H9 (cell line): ENCODE measurements around the gene RHOC. TPM values are rescaled to one million over a fixed set of nuclear protein-coding genes. Genes with fewer than 3 reads are reported as not detected.

ENCODE experiments used
- DNase-seq: peaks from one replicate; pipeline ENCODE4 v3.0.0-alpha.2; 2017
- H2AFZ ChIP-seq: one replicate; pipeline ENCODE4 v1.6.1; 2013; ENCODE audit warnings: mild to moderate bottlenecking, low read length, control low read depth, moderate library complexity
- H2AK5ac ChIP-seq: 2 replicates; pipeline ENCODE4 v1.6.1; 2013; ENCODE audit warnings: low read length, control low read depth, mixed read lengths; ENCODE audit not compliant: insufficient read length
- H2BK120ac ChIP-seq: one replicate; pipeline ENCODE4 v1.6.1; 2013; ENCODE audit warnings: low read depth, mild to moderate bottlenecking, low read length, control low read depth, inconsistent platforms; ENCODE audit not compliant: poor library complexity, severe bottlenecking
- H2BK12ac ChIP-seq: 2 replicates; pipeline ENCODE4 v1.6.1; 2013; ENCODE audit warnings: low read length, control low read depth, mixed read lengths, low read depth; ENCODE audit not compliant: insufficient read length
- H2BK15ac ChIP-seq: 2 replicates; pipeline ENCODE4 v1.6.1; 2013; ENCODE audit warnings: low read depth, low read length, control low read depth
- H2BK20ac ChIP-seq: one replicate; pipeline ENCODE4 v1.6.1; 2013; ENCODE audit warnings: low read depth, mild to moderate bottlenecking, low read length, control low read depth, inconsistent platforms; ENCODE audit not compliant: poor library complexity, severe bottlenecking
- H2BK5ac ChIP-seq: 2 replicates; pipeline ENCODE4 v1.6.1; 2013; ENCODE audit warnings: low read length, control low read depth, mixed read lengths; ENCODE audit not compliant: insufficient read length
- H3K14ac ChIP-seq: 2 replicates; pipeline ENCODE4 v1.6.1; 2013; ENCODE audit warnings: low read length, control low read depth; ENCODE audit not compliant: insufficient read depth
- H3K18ac ChIP-seq: 2 replicates; pipeline ENCODE4 v1.6.1; 2013; ENCODE audit warnings: low read depth, mild to moderate bottlenecking, mixed read lengths, low read length, control low read depth; ENCODE audit not compliant: insufficient read length
- H3K23ac ChIP-seq: 2 replicates; pipeline ENCODE4 v1.6.1; 2013; ENCODE audit warnings: low read length, control low read depth, mixed read lengths, low read depth; ENCODE audit not compliant: insufficient read length
- H3K23me2 ChIP-seq: 2 replicates; pipeline ENCODE4 v1.6.1; 2013; ENCODE audit warnings: low read depth, mild to moderate bottlenecking, mixed read lengths, low read length, control low read depth; ENCODE audit not compliant: insufficient read length, poor library complexity, severe bottlenecking
- H3K27ac ChIP-seq: 2 replicates; pipeline ENCODE4 v1.5.1; 2013; ENCODE audit warnings: low read length, control low read depth, mixed read lengths, low read depth; ENCODE audit not compliant: insufficient read length
- H3K27me3 ChIP-seq: 2 replicates; pipeline ENCODE4 v1.6.1; 2013; ENCODE audit warnings: low read length, control low read depth, inconsistent platforms; ENCODE audit not compliant: insufficient read depth
- H3K4ac ChIP-seq: 2 replicates; pipeline ENCODE4 v1.6.1; 2013; ENCODE audit warnings: low read depth, mild to moderate bottlenecking, control low read depth, inconsistent platforms, low read length, moderate library complexity
- H3K4me1 ChIP-seq: 2 replicates; pipeline ENCODE4 v1.6.1; 2013; ENCODE audit warnings: low read length, control low read depth, inconsistent platforms; ENCODE audit not compliant: insufficient read depth
- H3K4me2 ChIP-seq: 2 replicates; pipeline ENCODE4 v1.6.1; 2013; ENCODE audit warnings: low read length, control low read depth, mixed read lengths; ENCODE audit not compliant: insufficient read length, insufficient read depth
- H3K56ac ChIP-seq: 2 replicates; pipeline ENCODE4 v1.6.1; 2013; ENCODE audit warnings: low read depth, mild to moderate bottlenecking, mixed read lengths, low read length, control low read depth; ENCODE audit not compliant: insufficient read length
- H3K79me1 ChIP-seq: 2 replicates; pipeline ENCODE4 v1.6.1; 2013; ENCODE audit warnings: low read depth, mild to moderate bottlenecking, moderate library complexity, low read length, control low read depth, inconsistent platforms; ENCODE audit not compliant: insufficient read depth, poor library complexity, severe bottlenecking
- H3K79me2 ChIP-seq: 2 replicates; pipeline ENCODE4 v1.6.1; 2013; ENCODE audit warnings: low read length, control low read depth, inconsistent platforms; ENCODE audit not compliant: insufficient read depth
- H3K9ac ChIP-seq: 2 replicates; pipeline ENCODE4 v1.6.1; 2013; ENCODE audit warnings: low read length, control low read depth, mixed read lengths; ENCODE audit not compliant: insufficient read length; ENCODE audit errors: extremely low read depth
- H3K9me3 ChIP-seq: one replicate; pipeline ENCODE4 v1.6.1; 2013; ENCODE audit warnings: low read depth, low read length, inconsistent platforms; ENCODE audit not compliant: control insufficient read depth
- H3T11ph ChIP-seq: one replicate; pipeline ENCODE4 v1.6.1; 2013; ENCODE audit warnings: mild to moderate bottlenecking, low read length, control low read depth, inconsistent platforms
- H4K20me1 ChIP-seq: one replicate; pipeline ENCODE4 v1.6.1; 2013; ENCODE audit not compliant: control insufficient read depth, insufficient read length, insufficient read depth
- H4K5ac ChIP-seq: 2 replicates; pipeline ENCODE4 v1.6.1; 2013; ENCODE audit warnings: low read depth, mild to moderate bottlenecking, mixed read lengths, low read length, control low read depth; ENCODE audit not compliant: insufficient read length
- H4K8ac ChIP-seq: replicated peaks from 2 replicates; pipeline ENCODE4 v1.6.1; 2013; ENCODE audit warnings: low read length, control low read depth, mixed read lengths, low read depth; ENCODE audit not compliant: insufficient read length
- H4K91ac ChIP-seq: 2 replicates; pipeline ENCODE4 v1.6.1; 2013; ENCODE audit warnings: low read depth, mild to moderate bottlenecking, moderate library complexity, mixed read lengths, low read length, control low read depth; ENCODE audit not compliant: insufficient read length
- H3K27ac Mint-ChIP-seq, 3 experiments: 2 replicates in 2 of 3; 3 replicates in 1 of 3; pipeline ENCODE4 v1.8.0; 2020 to 2021; ENCODE audit warnings: mixed read lengths in 3 of 3, mild to moderate bottlenecking in 1 of 3, moderate library complexity in 1 of 3
- H3K27me3 Mint-ChIP-seq: 2 replicates; pipeline ENCODE4 v1.8.0; 2021; ENCODE audit warnings: low read depth, mild to moderate bottlenecking, moderate library complexity, mixed read lengths
- H3K36me3 Mint-ChIP-seq, 3 experiments: 2 replicates in 2 of 3; 3 replicates in 1 of 3; pipeline ENCODE4 v1.8.0; 2020 to 2021; ENCODE audit warnings: low read depth in 3 of 3, mixed read lengths in 3 of 3; ENCODE audit not compliant: insufficient read depth in 1 of 3
- H3K4me1 Mint-ChIP-seq, 2 experiments: 2 replicates each; pipeline ENCODE4 v1.8.0; 2020; ENCODE audit warnings: mixed read lengths in 2 of 2
- H3K4me3 Mint-ChIP-seq, 2 experiments: 2 replicates in 1 of 2; 3 replicates in 1 of 2; pipeline ENCODE4 v1.8.0; 2020 to 2021; ENCODE audit warnings: mild to moderate bottlenecking in 2 of 2, mixed read lengths in 2 of 2, moderate library complexity in 1 of 2
- H3K9me3 Mint-ChIP-seq, 2 experiments: 2 replicates in 1 of 2; 3 replicates in 1 of 2; pipeline ENCODE4 v1.8.0; 2020; ENCODE audit warnings: mild to moderate bottlenecking in 2 of 2, mixed read lengths in 2 of 2, moderate library complexity in 1 of 2
- WGBS: extraction: QIAGEN DNeasy Blood & Tissue Kit; methylation state at CpG from one replicate; pipeline ENCODE4 v1.1.7; 2013; ENCODE audit warnings: missing lambda C conversion rate, low lambda C conversion rate, mixed read lengths; ENCODE audit not compliant: insufficient read length; ENCODE audit errors: extremely low coverage; 5-methylcytosine and 5-hydroxymethylcytosine counted together
- total RNA-seq: library from RNA; stranded (reverse); gene quantifications from 2 replicates; pipeline ENCODE4 v1.2.1, GENCODE V29; 2021
- TF ChIP-seq, protein P1 (sequence below): fragments of 200-600 bp; sonication (generic); conservative IDR thresholded peaks from 3 replicates; pipeline ENCODE4 v1.8.0; 2021; ENCODE audit warnings: antibody characterized with exemption, mild to moderate bottlenecking

RHOC gene
- total RNA-seq, 1 experiment from 2014 or later = 68.9 TPM

DNA sequence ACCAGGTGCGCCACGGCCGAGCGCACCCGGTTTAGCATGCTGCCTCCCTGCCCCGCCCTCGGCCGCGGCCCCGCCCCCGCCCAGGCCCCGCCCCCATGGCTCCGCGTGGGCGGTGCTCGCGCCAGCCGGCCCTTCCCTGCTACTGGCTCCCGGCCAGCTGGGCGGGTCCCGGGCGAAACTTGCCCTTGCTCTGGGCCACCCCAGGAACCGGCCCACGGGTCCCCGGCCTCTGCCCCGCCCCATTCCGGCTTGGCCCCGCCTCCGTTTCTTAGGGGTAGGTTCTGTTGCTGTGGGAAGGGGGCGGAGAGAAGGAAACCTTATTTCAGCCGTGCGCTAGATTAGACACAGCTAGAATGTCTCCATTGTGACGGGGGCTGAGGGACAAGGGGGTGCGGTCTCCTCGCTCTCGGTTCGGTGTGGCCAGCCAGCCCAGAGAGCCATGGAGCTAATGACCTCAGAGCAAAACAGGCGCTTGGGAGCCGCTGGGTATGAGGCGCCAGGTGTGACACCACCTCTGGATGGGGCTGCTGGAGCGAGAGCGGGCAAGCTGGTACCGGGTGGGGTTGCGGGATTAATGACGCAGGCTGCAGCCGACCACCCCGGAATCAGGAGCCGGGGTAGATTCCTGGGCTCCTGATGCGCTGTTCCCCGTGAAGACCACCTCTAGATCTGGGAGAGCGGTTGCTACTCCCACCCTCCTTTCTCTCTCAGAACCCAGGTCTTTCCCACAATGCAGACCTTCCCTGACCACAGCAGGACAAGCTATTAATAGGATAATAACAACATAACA, 8.5 kb upstream of the RHOC start, which contains the start of gene PPM1J:
TSS of gene PPM1J (minus strand) at position 69 of the 790 bp plus-strand sequence. CDS start at position 38, 31 bp downstream.
- Histone ChIP-seq H3K27me3 (no peaks in the 10 kb centered on the region; the same call in 1 of the 2 replicates), H3K79me1 (no peaks in the 10 kb centered on the region), H2BK5ac (no peak within 1 kb of the TSS), H4K20me1 (no peaks in the 10 kb centered on the region), H4K91ac (no peak within 1 kb of the TSS), H4K5ac (no peak within 1 kb of the TSS), H3K9ac (no peak within 1 kb of the TSS), H2AFZ (no peak within 1 kb of the TSS), H3K18ac (no peak within 1 kb of the TSS), H3K79me2 (no peaks in the 10 kb centered on the region; the same call in 1 of the 2 replicates), H3K23me2 (peaks cover 19% of the 10 kb centered on the region), H3K9me3 (no peaks in the 10 kb centered on the region), H3K14ac (no peak within 1 kb of the TSS), H4K8ac (no peak within 1 kb of the TSS), H3K56ac (no peak within 1 kb of the TSS), H2AK5ac (no peak within 1 kb of the TSS), H3K27ac (no peak within 1 kb of the TSS), H2BK120ac (no peak within 1 kb of the TSS), H2BK20ac (no peak within 1 kb of the TSS), H3K4ac (no peak within 1 kb of the TSS), H3K23ac (no peak within 1 kb of the TSS), H2BK12ac (no peak within 1 kb of the TSS), H3K4me1 (peaks cover 3% of the 10 kb centered on the region; the same call in 1 of the 2 replicates), H2BK15ac (no peak within 1 kb of the TSS), H3T11ph (no peak within 1 kb of the TSS), H3K4me2 (peak within 1 kb of the TSS; percentile 62)
- Mint-ChIP-seq H3K36me3 (peaks cover 4 to 9% (median 7%) of the 10 kb centered on the region in 3 experiments), H3K4me3 (peak within 1 kb of the TSS; percentile 78 to 95), H3K4me1 (peaks cover 51 to 55% of the 10 kb centered on the region in 2 experiments), H3K9me3 (peaks cover 0 to 3% of the 10 kb centered on the region in 2 experiments; a peak in 2 of 5 replicates), H3K27ac (peak within 1 kb of the TSS in 1 of 3 experiments; percentile 85; a peak in 3 of 7 replicates), H3K27me3 (peaks cover 57% of the 10 kb centered on the region)
- WGBS = no CpG with 5 or more reads among the region's 51 CpGs
- TF ChIP-seq, protein P1, sequence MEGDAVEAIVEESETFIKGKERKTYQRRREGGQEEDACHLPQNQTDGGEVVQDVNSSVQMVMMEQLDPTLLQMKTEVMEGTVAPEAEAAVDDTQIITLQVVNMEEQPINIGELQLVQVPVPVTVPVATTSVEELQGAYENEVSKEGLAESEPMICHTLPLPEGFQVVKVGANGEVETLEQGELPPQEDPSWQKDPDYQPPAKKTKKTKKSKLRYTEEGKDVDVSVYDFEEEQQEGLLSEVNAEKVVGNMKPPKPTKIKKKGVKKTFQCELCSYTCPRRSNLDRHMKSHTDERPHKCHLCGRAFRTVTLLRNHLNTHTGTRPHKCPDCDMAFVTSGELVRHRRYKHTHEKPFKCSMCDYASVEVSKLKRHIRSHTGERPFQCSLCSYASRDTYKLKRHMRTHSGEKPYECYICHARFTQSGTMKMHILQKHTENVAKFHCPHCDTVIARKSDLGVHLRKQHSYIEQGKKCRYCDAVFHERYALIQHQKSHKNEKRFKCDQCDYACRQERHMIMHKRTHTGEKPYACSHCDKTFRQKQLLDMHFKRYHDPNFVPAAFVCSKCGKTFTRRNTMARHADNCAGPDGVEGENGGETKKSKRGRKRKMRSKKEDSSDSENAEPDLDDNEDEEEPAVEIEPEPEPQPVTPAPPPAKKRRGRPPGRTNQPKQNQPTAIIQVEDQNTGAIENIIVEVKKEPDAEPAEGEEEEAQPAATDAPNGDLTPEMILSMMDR = no peak
- DNase-seq = peak; percentile 99
